GM13977 (cell line): Measurements from ENCODE around the gene ETS1.
A peak's percentile ranks its signal among the peaks of the same experiment; 100 is the strongest.

Experiments used
- DNase-seq: peaks from one replicate; pipeline ENCODE4 v3.0.0; 2012; ENCODE audit warnings: low spot score
- in situ Hi-C: fragments of 300-500 bp; cut with MboI; formaldehyde crosslinking; loops from one replicate; pipeline ENCODE4 v1.12.0; 2022; ENCODE audit warnings: low sequenced_read_pairs, low pct_unique_long_range_greater_than_20kb, mixed read lengths, inconsistent platforms; ENCODE audit not compliant: unreplicated experiment
- TF ChIP-seq, protein P1 (sequence below): IDR thresholded peaks from 2 replicates; pipeline ENCODE4 v1.5.1; 2012; ENCODE audit warnings: mild to moderate bottlenecking, control low read depth; ENCODE audit not compliant: insufficient read depth; ENCODE audit errors: extremely low read depth, missing control alignments

The ETS1 gene

DNA sequence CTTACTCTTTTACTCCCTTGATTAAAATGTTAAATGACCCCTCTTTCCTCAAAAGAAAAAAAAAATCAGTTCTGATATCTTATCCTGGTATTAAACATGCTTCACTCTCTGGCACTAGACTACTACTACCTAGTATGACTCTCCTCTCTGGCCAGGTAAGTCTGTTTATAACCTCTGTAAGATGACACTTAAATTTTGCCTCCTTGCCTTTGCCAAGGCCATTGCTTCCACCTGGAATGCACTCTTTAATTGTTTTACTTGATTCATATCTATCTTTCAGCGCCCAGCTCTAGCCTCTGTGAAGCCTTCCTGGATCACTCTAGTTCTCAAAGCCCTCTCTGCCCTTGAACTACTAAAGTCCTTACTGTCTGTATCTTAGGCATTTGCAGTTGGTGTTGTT is 170.4 kb downstream of the ETS1 start:
- TF ChIP-seq, protein P1, sequence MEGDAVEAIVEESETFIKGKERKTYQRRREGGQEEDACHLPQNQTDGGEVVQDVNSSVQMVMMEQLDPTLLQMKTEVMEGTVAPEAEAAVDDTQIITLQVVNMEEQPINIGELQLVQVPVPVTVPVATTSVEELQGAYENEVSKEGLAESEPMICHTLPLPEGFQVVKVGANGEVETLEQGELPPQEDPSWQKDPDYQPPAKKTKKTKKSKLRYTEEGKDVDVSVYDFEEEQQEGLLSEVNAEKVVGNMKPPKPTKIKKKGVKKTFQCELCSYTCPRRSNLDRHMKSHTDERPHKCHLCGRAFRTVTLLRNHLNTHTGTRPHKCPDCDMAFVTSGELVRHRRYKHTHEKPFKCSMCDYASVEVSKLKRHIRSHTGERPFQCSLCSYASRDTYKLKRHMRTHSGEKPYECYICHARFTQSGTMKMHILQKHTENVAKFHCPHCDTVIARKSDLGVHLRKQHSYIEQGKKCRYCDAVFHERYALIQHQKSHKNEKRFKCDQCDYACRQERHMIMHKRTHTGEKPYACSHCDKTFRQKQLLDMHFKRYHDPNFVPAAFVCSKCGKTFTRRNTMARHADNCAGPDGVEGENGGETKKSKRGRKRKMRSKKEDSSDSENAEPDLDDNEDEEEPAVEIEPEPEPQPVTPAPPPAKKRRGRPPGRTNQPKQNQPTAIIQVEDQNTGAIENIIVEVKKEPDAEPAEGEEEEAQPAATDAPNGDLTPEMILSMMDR: no peak
- in situ Hi-C loops: no loop called here
- no peak for DNase-seq

DNA sequence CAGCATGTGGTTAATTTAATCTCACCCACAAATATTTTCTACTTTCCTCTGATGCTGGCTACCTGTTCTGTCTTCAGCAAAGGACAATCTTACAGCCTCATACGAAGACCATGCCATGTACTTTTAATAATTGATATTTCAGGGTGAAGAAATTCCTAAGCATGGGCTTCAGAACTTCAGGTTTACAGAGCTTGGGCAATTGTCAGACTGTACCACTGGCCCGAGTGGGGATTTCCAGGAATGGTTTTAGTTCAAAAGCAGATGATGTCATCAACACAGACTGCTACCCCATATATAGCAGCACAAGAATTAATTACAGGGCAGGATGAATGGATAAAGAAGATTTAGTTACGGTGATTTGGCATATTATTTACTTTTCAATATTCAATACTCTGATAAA is 171.8 kb downstream of the ETS1 start:
- in situ Hi-C loops: no loop called here
- TF ChIP-seq, protein P1: no peak
- no peak for DNase-seq

DNA sequence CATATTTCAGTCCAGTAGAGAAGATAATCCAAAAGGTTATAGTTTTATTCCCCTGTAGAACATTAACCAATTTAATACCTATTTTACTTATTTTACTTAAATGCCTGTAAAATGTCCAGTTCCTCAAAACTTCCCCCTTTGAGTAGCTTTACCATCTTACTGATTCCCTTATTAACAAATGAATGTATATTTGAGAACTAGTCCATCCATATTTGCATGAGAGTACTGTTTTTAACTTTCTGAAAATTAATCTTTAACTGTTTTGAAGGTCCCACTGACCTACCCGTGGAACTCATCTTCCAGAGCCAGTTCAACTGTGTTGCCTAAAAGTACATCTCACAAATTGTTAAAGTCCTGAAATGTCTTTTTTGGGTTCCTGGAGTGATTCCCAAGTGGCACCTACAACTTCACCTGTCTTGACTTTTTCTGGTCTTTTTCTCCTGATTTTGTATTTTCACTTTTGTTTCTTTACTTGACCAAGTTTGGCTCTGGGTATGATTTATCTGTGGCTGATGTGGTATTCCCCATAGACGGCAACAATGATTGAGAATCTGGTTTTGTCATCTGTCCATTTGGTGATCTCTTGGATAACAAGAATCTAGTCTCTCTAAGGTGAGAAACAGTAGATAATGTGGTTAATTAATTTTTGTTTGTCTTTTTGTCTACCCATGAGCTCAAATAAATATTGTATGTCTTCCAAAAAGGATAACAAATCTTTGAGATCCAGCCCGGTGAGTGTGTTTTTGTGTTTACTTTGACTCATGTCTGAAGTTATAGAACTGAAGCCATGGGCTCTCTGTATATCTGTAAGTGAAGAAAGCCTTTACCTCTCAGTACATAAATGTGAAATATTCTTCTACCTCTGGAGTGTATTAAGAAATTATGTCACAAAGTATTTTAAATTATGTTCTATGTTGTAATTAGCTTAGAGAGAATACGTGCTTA is 174.2 kb downstream of the ETS1 start:
- in situ Hi-C loops: no loop called here
- TF ChIP-seq, protein P1: no peak
- DNase-seq: peak; percentile 25

DNA sequence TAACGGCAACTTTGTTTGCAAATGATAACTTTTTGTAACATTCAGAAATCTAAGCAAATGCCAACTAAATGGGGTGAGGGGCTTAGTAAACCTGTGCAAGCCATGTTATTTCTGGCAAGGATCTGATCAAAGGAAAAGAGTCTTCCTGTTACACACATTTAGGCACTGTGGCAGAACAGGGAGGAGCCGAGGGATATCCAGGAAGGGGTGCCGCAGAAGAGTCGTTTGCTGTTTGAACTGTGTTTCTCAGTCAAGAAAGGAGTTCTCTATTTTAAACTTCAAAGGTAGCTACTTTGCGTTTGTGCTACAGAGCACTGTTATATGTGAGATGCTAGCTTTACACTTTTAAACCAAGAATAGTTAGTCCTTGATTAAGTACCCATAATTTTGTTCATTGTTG is 175.5 kb downstream of the ETS1 start:
- TF ChIP-seq, protein P1: no peak
- in situ Hi-C loops: no loop called here
- no peak for DNase-seq

DNA sequence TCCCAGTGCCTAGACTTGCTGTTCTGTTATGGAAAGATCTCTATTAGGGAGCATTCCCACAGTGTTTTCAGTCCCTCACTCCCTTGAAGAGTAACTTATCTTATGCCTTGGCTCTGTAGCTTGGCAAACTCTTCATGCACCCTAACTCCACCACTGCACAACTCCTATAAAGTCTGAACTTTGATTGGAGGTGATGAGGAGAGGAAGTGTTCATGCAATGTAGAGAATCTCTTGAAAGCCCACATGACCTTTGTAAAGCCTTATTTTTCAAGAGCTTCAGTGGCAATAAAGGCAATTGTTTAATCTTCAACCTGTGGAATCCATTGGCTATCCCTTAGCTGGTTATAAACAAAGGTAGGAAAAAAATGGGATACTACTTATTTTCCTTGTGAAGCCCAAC is 176.2 kb downstream of the ETS1 start:
- no peak for DNase-seq
- TF ChIP-seq, protein P1: no peak
- in situ Hi-C loops: no loop called here

DNA sequence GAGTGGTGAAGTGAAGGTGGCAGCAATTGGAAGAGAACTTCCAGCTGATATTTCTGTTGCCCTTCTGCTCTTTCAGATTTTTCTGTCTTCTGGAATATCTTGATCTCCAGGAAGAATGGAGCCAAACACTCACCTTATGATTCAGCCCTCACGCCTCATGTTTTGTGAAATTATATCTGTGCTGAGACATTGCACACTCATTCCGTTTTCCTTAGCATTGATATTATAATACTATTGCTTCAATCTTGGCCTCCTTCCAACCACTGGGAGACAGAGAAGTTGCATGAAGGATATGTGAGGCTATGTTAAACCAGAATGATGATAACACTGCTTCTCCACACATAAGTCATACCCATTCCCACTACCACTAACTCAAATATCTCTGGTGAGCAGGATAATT is 177.9 kb downstream of the ETS1 start:
- in situ Hi-C loops: no loop called here
- TF ChIP-seq, protein P1: no peak
- DNase-seq: no peak
